Measurements from ENCODE around the gene BMAL1. TPM values are rescaled to one million over a fixed set of nuclear protein-coding genes. Genes with fewer than 3 reads are reported as not detected.

The BMAL1 gene
- total RNA-seq, 1 donor from 2014 or later: 7.0 TPM

- Mint-ChIP-seq H3K4me1 (ENCODE audit: low read depth) (no peaks in the 10 kb centered on the region), H3K27ac (no peak overlapping the region), H3K36me3 (ENCODE audit: insufficient read depth) (no peaks in the 10 kb centered on the region), H3K4me3 (ENCODE audit: low read depth) (no peak overlapping the region), H3K9me3 (ENCODE audit: low read depth) (no peaks in the 10 kb centered on the region), H3K27me3 (peaks cover 5% of the 10 kb centered on the region)
- TF ChIP-seq CTCF (IDR thresholded peaks at IDR 0.05; ENCODE audit: unreplicated experiment): no peak
- DNase-seq (ENCODE audit: low spot score, unreplicated experiment): no peak
These were observed 26.4 kb downstream of the BMAL1 start for GRCh38 chr11:13303668-13304649.

- no peak for DNase-seq (ENCODE audit: low spot score, unreplicated experiment)
- Mint-ChIP-seq H3K4me3 (ENCODE audit: low read depth) (no peak overlapping the region), H3K9me3 (ENCODE audit: low read depth) (no peaks in the 10 kb centered on the region), H3K36me3 (ENCODE audit: insufficient read depth) (no peaks in the 10 kb centered on the region), H3K27ac (no peak overlapping the region), H3K27me3 (peaks cover 5% of the 10 kb centered on the region), H3K4me1 (ENCODE audit: low read depth) (no peaks in the 10 kb centered on the region)
- no peak for TF ChIP-seq CTCF (IDR thresholded peaks at IDR 0.05; ENCODE audit: unreplicated experiment)
These were observed 27.2 kb downstream of the BMAL1 start for GRCh38 chr11:13304655-13305335.

GRCh38 chr11:13308704-13309103 lies 31.1 kb downstream of the BMAL1 start:
- H3K4me3 Mint-ChIP-seq (ENCODE audit: low read depth): no peak overlapping the region
- peaks cover 3% of the 10 kb centered on the region for H3K4me1 Mint-ChIP-seq (ENCODE audit: low read depth)
- no peak overlapping the region for H3K27ac Mint-ChIP-seq
- H3K36me3 Mint-ChIP-seq (ENCODE audit: insufficient read depth): no peaks in the 10 kb centered on the region
- DNase-seq (ENCODE audit: low spot score, unreplicated experiment): no peak
- H3K9me3 Mint-ChIP-seq (ENCODE audit: low read depth): no peaks in the 10 kb centered on the region
- TF ChIP-seq CTCF (IDR thresholded peaks at IDR 0.05; ENCODE audit: unreplicated experiment): no peak
- peaks cover 1% of the 10 kb centered on the region for H3K27me3 Mint-ChIP-seq

GRCh38 chr11:13309156-13309555 lies 31.6 kb downstream of the BMAL1 start:
- no peaks in the 10 kb centered on the region for H3K27me3 Mint-ChIP-seq
- H3K27ac Mint-ChIP-seq: no peak overlapping the region
- H3K36me3 Mint-ChIP-seq (ENCODE audit: insufficient read depth): no peaks in the 10 kb centered on the region
- peaks cover 8% of the 10 kb centered on the region for H3K4me1 Mint-ChIP-seq (ENCODE audit: low read depth)
- H3K9me3 Mint-ChIP-seq (ENCODE audit: low read depth): no peaks in the 10 kb centered on the region
- TF ChIP-seq CTCF (IDR thresholded peaks at IDR 0.05; ENCODE audit: unreplicated experiment): no peak
- H3K4me3 Mint-ChIP-seq (ENCODE audit: low read depth): no peak overlapping the region
- DNase-seq (ENCODE audit: low spot score, unreplicated experiment): no peak

- Mint-ChIP-seq H3K4me3 (ENCODE audit: low read depth) (no peak overlapping the region), H3K27ac (no peak overlapping the region), H3K4me1 (ENCODE audit: low read depth) (peaks cover 17% of the 10 kb centered on the region), H3K27me3 (no peaks in the 10 kb centered on the region), H3K36me3 (ENCODE audit: insufficient read depth) (no peaks in the 10 kb centered on the region), H3K9me3 (ENCODE audit: low read depth) (no peaks in the 10 kb centered on the region)
- DNase-seq (ENCODE audit: low spot score, unreplicated experiment): no peak
- TF ChIP-seq CTCF (IDR thresholded peaks at IDR 0.05; ENCODE audit: unreplicated experiment): no peak
These were observed 32.9 kb downstream of the BMAL1 start for GRCh38 chr11:13310443-13310842.

All from progenitor cell of endocrine pancreas (in vitro differentiated cells).